HG02852 (cell line): ENCODE measurements around the gene KSR1.

ENCODE experiments used
- ATAC-seq: cut with Tn5 transposase; IDR thresholded peaks from one replicate; pipeline ENCODE4 v1.9.1; 2021; ENCODE audit warnings: mild to moderate bottlenecking, moderate library complexity; ENCODE audit not compliant: unreplicated experiment

KSR1 gene

DNA sequence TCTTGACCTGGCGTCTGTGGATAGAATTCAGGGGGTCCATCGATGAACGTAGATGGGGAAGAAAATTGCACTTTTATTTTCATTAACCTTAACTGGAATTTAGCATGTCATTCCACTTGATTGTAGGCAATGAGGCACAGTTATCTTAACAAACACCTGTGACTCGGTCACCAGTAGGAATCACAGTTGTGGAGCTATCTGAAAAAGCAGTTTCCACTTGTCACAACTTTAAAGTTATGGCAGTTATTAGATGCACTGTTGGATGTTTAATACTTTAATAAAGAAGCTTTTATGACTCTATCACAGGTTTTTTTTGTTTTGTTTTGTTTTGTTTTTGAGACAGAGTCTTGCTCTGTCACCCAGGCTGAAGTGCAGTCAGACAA is 91.0 kb downstream of the KSR1 start:
- no peak for ATAC-seq

DNA sequence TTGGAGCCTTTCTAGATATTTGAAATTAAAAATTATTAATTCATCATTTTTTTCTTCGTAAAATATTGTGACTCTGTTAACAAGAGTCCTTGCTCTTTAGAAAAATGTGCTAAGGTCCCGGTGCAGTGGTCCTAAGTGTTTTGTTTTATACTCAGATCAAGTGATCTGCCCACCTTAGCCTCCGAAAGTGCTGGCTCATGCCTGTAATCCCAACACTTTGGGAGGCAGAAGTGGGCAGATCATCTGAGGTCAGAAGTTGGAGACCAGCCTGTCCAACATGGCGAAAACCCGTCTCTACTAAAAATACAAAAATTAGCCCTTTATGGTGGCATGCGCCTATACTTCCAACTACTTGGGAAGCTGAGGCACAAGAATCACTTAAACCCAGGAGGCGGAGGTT is 92.1 kb downstream of the KSR1 start:
- ATAC-seq = no peak

- no peak for ATAC-seq
Observed at GRCh38 chr17:27549251-27549893, 93.1 kb downstream of the KSR1 start.

- ATAC-seq = no peak
Observed at GRCh38 chr17:27550291-27550930, 94.2 kb downstream of the KSR1 start.

DNA sequence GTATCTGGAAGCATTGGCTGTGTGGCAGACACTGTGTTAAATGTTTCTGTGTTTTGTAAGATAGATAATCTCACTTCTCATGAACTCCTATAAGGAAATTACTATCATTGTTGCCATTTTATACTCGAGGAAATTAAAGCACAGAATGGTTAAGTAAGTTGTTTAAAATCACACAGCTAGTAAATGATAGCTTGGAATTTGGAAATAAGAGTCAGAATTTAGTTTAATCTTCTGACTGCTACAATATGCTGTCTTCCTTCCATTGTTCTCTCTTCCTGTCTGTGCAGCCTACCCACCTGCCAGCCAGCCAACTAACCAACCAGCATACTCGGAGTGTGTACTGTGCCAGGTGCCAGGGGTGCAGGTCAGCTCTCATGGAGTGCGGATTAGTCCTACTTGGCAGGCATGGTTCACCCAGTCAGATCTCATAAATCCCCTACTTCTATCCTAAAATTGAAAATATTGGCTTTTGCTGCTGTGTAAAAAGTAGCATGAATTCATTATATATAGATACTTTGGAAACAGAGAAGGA is 94.8 kb downstream of the KSR1 start:
- no peak for ATAC-seq

GRCh38 chr17:27551701-27552248 is 95.5 kb downstream of the KSR1 start:
- no peak for ATAC-seq

GRCh38 chr17:27552276-27552732 is 96.1 kb downstream of the KSR1 start:
- ATAC-seq = no peak

- no peak for ATAC-seq
Observed at GRCh38 chr17:27553019-27553511, 96.8 kb downstream of the KSR1 start.

DNA sequence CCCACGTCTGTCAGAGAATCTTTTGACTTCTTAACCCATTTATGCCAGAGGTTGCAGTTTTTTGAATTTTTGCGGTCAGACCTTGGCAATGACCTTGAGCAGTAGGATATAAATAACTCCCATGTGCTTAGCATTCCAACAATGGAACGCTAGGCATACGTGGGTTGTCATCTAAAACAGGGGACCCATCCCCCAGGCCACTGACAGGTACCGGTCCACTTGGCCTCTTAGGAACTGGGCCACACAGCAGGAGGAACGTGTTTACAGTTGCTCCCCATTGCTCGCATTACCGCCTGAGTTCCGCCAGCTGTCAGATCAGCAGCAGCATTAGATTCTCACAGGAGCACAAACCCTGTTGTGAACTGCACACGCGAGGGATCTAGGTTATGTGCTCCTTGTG is 97.9 kb downstream of the KSR1 start:
- no peak for ATAC-seq

GRCh38 chr17:27554911-27555310 is 98.7 kb downstream of the KSR1 start:
- no peak for ATAC-seq

DNA sequence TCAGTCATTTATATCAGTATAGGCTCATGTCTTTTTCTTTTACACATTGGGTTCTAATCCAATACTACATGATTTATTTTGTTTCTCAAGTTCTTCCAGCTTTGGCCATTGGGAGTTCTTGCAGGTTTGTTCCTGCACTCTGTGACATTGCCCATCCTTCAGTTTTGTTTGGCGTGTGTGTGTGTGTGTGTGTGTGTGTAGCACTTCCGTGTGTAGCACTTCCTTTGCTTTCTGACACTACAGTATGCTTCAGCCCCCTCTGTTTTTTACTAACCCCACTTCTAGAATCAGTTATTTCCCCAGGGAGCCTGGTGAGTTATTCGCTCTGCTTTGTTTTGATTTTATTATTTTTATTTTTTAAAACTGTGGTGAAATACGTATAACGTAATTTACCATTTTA is 99.1 kb downstream of the KSR1 start:
- ATAC-seq = no peak

GRCh38 chr17:27558341-27558740 is 102.1 kb downstream of the KSR1 start:
- ATAC-seq = no peak

DNA sequence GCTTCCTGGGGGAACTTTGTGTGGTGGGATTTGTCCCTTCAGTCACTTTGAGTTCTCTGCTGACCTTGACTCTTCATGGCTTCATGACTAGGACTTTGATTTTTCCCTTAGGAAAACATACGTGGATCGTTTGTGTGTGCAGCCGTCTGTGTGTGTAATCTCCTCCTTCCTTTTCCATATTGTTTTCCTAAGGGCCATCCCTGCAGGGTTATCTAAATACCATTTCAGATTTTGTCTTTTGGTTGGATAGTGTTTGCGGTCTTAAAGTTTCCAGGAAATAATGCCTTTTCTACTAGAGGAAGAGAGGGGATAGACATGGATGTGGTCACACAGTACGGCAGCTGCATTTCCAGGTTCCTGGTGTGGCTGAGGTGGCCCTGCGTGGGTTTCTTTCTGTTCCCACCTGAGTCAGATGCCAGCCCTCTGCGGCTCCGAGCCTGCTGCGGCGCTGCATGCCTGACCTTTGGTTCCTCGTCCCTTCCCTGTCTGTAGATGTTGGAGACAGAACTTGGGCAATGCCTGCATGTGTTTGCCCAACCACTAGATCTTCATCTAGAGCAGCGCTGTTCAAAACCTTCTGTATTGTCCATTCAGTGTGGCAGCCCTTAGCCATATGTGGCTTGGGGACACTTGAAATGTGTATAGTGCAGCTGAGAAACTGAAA is 102.7 kb downstream of the KSR1 start:
- ATAC-seq = no peak

- no peak for ATAC-seq
Observed at GRCh38 chr17:27559506-27560481, 103.5 kb downstream of the KSR1 start.

GRCh38 chr17:27560668-27561067 is 104.4 kb downstream of the KSR1 start:
- ATAC-seq = no peak

DNA sequence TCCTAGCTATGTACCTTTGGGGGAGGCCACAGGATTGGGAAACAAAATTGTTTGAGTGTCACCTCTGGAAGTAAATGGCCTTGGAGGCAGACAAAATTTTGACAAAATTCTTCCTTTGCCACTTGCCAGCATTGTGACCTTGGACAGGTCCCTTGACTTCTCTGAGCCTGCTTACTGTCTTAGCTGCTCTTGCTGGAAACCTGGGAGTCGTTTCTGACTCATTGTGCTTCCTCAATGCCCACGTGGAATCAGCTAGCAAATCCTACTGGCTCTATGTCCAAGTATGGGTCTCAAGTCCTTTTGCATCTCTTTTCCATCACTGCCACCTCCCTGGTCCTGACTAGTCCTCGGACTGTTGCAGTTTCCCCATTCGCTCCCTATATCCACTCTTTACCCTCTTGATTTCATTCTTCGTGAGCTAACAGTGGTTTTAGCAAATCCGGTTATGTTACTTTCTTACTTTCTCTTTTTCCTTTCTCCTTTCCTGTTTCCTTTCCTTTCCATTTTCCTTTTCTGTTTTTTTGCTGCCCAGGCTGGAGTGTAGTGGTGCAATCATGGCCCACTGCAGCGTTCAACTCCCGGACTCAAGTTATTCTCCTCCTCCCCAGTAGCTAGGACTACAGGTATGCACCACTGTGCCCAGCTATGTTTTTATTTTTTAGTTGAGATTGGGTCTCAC is 106.7 kb downstream of the KSR1 start:
- ATAC-seq = no peak

DNA sequence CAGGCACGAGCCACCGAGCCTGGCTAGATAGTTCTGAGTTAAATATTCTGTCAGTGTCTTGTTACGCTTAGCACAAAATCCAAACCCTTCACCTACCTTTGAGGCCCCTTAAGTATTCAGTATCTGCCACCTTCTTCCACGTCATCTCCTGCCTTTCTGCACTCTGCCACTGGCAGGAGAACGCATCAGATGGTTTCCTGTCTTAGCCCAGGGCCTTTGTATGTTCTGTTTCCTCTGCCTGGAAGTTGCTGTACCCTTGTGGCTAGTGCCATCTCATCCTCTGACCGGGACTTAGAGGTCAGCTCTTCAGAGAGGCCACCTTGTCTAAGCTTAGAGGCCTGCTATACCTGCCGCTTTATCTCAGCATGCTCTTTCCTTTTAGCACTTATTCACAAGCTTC is 107.3 kb downstream of the KSR1 start:
- ATAC-seq = no peak

GRCh38 chr17:27564463-27564862 is 108.2 kb downstream of the KSR1 start:
- ATAC-seq = no peak

DNA sequence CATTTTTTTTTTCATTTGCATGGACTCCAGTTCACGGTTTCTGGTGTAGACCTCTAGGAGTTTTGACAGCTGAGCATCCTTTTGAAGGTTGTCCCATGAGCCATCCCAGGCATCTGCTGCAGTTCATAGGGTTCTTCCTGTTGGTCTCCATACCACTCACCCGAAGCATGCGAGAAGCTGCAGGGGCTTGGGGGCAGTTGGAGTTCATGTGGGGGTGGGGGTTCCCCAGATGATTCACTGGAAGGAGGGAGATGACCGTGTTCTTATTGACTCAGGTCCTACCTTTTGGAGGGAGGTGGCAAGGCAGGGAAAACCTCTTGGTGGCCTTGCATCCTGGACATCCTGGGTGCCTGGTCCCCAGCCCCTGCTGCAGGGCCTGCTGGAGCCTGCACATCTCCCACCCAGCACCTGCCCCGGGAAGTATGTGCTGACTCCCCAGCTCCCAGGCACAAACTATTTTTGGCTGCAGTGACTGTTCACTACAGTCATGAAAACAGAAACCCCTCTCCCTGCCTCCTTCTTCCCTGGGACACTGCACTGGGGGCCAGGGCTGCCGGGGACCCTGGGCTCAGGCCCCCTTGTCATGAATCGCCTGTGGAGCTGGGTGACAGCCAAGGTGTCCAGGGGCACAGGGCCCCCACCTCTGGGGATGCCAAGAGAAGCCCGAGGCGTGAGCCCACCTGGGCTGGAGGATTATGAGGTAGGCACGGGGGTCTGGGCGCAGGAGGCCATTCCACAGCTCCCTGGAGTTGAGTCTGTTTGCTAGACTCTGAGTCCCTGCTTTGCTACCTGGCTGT is 109.8 kb downstream of the KSR1 start:
- ATAC-seq = no peak
